GM19351 (cell line): ENCODE data around the gene RPL22.
"Not testable (repeated sequence)": the region's sequence is repeated elsewhere in the genome, so short reads cannot be mapped to it uniquely, and the experiment has no call there.

Source experiments
- ATAC-seq: cut with Tn5 transposase; IDR thresholded peaks from one replicate; pipeline ENCODE4 v1.9.1; 2021; ENCODE audit warnings: mild to moderate bottlenecking, moderate library complexity; ENCODE audit not compliant: unreplicated experiment

The RPL22 gene

DNA sequence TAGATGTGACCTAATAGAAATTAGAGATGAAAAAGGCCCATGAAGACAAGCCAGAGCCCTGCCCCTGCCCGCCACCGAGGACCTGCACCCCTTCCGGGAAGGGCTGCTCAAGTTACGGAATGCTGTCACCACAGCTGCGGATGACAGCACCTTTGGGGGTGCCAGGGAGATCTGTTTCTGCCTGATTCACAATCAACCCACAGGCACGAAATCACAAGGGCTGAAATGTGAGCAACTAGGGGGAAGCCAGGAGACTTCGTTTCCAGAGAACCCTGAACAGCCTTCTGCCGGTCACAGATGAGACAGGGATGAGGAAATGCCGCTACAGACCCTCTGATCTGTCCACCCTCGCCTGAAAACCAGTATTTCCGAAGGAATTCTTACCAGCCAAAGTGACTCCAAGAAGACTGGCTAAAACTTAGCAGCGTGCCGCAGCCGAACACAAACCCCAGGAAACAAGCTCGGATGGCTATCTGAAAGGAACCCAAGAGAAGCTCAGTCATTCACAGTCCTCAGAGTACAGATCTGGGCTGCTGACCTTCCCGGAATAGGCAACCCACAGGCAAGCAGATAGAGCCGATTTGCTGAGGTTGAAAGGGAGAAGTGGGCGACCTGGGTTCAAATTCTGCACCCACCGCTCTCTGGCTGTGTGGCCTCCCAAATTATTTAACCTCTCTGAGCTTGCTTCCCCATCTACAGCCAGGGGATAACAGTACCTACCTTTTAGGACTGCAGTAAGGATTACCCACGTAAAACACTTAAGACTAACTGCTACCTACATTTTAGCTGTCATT lies 35.3 kb upstream of the RPL22 start:
- ATAC-seq: no peak

DNA sequence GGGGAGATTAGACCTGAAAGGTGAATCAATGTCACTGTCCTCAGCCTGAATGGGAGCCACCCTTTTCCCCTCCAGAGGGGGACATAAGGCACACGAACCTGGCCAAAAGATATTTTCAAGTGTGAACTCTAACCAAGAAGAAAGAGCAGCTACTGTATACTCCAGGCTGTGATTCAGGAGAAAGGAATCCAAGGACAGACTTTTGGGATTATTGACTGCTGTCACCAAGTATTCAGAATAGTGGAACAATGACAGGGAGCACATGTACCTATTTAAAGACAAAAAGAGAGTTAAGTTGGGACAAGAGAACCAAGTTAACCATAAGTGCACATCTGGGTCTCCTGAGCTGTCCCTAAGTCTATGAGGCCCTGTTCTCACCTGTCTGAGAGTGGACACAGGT lies 34.0 kb upstream of the RPL22 start:
- no peak for ATAC-seq

DNA sequence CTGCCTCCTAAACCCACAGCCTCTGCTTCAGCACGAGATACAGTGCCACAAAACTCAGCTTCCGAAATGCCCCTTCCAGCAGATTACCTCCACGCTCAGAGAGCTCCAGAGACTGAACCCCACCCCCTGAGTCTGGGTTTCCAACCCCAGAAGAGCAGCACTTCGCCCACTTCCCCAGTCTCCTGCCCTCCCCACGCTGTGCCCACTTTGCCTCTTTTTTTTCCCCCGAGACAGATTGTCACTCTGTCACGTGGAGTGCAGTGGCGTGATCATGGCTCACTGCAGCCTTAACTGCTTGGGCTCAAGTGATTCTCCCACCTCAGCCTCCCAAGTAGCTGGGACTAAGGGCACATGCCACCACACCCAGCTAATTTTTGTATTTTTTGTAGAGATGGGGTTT lies 26.3 kb upstream of the RPL22 start:
- no peak for ATAC-seq

DNA sequence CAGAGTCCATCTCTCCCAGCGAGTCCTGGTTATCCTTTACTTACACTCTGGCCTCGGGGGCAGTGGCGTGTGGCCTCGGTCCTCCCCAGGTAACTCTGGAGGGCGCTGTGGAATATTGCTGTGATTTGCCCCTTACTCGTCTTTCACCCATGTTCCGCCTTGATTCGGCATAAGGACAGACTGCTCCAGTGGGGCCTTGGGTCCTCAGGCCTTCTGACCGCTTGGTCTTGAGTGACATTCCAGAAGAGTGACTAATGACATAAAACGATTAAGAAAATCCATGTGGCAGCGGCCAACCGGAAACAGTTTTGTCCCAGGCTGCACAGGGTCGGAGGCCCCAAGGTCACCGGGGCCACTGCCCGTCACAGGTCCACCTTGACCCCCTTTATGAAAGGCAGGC lies 25.3 kb upstream of the RPL22 start:
- no peak for ATAC-seq

DNA sequence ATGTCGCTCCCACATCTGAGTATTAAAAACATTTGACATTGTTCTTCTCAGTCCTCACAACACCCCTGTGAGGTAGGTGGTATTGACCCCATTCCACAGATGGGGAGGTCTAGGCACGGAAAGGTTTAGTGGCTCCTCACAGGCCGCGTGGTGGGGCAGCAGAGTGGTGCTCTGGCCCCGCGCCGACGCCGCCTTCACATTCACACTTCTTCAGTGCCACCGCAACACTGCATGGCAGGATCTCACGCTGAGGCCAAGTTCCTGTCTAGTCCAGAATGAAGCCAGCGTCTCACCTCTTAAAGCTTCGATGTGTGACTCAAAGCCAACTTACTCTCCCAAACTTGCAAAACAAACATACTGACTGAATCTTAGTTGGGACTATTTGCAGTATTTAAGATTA lies 24.2 kb upstream of the RPL22 start:
- no peak for ATAC-seq

DNA sequence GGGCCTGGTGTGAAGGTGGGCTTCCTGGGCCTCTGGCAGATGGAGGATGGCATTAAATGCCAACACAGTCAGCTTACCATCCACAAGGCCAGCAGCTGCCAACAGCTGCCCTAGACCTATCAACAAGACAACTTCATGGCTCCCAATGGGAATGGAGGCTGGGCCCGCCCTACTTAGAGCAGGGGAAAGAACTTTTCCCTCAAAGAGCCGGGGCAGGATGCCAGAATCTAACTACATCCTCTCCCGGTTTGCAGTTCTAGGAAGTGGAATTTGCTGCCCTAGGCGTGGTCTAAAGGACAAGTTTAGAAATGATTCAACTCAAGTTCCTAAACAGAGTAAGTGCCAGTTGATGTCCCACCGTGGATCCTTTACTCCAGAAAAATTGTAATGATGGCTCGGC lies 23.2 kb upstream of the RPL22 start:
- no peak for ATAC-seq

DNA sequence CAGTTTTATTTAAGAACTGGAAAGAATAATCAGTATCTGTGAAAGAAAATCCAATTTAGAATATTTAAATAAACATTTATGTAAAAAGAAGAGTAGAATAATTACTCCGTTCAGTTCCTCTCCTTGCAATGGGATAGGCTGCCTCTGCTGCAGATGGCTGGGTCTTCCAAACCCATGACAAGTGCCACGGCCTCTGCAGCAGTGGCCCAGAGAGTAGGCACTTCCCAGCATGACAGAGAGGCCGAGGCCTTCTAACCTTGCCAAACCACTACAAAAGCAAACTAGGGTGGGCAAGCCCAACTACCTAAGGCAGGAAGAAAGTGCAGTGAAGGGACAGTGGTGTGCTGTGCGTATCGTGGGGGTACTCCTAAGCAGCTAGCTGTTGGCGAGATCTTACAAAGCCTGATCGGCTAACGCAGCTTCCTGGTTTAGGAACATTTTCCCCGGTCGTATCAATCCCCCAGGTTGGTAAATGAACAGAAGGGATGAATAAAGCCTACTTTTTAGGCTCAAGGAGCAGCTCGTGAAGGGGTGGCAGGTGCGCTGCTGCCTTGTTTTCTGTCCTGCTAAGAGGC lies 21.9 kb upstream of the RPL22 start:
- no peak for ATAC-seq

DNA sequence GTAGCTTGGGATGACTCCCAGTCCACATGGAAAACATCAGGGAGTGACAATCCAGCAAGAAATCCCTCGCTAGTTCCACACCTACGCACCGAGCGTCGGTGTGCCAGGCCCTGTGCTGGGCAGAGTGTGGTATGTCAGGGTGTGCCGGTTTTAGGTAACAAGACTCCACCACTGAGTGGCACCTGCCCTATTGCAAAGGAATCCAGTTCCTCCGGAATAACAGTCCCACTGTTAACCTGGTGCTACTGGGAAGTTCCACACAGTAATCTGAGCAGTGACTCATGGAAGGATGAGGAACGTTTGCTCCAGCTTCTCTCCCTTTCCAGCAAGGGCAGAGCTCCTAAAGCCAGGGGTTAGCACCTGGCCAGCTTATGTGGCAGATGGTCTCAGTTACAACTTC lies 20.8 kb upstream of the RPL22 start:
- ATAC-seq: no peak

DNA sequence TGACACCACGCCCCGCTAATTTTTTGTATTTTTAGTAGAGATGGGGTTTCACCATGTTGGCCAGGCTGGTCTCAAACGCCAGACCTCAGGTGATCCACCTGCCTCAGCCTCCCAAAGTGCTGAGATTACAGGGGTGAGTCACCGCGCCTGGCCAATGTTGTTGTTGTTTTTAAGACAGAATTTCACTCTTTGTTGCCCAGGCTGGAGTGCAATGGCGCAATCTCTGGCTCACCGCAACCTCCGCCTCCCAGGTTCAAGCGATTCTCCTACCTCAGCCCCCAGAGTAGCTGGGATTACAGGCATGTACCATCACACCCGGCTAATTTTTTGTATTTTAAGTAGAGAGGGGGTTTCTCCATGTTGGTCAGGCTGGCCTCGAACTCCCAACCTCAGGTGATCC lies 20.2 kb upstream of the RPL22 start:
- not testable (repeated sequence) for ATAC-seq

DNA sequence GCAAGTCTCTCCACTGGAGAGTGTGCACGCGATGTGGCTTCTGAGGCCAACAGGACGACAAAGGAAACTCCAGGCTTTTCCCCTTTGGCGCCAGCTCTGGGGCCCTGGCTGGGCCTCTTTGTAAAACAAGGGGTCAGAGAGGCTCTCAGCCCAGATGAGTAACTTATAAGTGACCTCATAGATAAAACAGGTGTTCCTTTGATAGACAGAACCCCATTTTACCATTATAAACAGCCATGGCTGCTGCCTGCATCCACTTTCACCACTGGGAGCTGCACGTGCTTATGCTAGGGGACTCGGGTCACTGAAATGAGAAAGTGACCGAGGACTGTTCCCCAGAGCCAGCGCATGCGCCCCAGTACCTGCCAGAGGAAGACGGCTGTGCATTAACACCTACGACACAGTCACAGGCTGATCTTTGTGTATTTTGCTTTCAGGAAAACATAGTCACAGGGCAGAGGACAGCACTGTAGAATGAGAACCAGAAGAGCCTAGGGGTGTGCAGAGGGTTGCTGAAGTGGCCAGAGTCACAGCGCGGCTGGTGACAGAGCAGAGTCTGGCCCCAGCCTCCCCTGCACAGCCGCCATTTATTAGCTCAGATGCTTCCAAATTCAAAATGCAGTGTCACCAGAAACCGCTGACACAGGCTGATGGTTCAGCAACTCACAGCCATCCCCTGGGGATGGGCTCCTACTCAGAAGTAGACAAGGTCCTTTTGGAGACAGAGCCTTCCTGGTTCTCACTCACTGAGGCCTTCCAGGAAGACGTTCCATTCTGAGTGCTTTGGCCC lies 19.2 kb upstream of the RPL22 start:
- ATAC-seq: no peak

DNA sequence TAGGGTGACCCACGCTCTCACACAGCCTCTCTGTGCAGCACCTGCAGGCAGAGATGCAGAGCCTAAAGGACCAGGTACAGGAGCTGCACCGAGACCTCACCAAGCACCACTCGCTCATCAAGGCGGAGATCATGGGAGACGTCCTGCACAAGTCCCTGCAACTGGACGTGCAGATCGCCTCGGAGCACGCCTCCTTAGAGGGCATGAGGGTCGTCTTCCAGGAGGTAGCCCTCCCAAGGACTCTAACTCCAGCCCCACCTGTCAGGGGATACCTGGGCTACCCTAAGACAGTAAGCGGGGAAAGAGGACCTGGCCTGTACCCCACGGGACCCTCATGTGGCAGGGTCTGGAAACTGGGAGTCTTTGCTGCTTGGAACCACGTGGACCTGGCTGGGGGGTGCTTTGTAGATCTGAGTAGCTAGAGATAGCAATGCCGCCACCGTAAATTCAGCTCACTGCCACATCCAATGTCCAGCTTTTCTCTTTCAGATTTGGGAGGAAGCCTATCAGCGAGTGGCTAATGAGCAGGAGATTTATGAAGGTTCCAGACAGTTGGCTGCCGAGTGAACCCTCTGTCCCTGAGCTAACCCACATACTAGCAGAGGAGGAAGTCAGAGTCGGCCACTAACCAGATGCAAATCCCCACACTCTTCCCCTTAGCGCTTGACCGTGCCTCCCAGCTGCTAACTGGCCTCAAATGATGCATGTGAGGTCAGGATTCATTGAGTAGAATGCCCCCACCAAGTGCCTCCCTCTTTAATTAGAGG lies 13.0 kb upstream of the RPL22 start:
- ATAC-seq: peak; percentile 58

DNA sequence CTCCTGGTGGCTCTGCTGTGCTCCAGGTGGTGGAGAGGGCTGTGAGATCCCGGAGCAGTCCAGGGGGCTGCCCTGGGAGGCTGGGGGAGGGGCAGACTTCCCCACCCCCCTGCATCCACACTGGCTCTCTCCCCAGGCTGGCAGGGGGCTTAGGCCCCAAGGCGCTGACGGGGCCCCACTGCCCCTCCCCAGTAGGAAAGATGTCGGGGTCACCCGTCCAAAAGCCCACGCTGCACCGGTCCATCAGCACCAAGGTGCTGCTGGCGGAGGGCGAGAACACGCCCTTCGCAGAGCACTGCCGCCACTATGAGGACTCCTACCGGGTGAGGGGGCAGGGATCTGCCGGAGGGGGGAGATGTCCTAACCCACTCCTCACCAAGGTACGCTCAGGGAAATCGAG lies 12.3 kb upstream of the RPL22 start:
- ATAC-seq: no peak

DNA sequence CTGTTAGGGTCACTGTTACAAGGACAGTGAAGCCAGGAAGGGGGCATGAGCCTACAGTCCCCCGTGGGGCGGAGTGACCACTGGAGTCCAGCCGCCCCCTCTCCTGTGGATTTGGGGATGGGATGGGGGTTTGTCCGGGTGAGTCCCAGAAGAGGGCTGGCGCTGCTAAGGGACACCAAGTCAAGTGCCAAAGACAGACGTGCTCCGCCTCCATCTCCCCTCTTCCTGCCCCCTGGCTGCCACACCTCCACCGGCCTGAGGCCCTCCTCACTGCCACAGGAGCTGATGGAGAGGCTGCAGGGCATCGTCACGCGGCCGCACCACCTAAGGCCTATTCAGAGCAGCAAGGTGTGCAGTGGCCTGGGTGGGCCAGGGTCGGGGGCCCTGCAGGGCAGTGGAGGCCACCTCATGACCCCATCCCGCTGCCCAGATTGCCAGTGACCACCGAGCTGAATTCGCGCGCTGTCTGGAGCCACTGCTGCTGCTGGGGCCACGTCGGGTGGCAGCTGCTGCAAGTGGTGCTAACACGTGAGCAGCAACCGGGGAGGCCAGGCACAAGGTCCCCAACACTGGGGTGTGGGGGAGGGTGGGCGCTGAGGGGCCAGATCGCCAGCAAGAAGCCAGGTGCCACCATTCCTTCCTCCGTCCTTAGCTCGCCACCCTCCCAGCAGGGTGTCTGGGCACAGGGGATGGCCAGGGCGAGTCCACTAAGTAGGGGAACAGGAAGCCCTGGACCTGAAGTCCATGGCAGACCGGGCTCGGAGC lies 11.4 kb upstream of the RPL22 start:
- no peak for ATAC-seq

DNA sequence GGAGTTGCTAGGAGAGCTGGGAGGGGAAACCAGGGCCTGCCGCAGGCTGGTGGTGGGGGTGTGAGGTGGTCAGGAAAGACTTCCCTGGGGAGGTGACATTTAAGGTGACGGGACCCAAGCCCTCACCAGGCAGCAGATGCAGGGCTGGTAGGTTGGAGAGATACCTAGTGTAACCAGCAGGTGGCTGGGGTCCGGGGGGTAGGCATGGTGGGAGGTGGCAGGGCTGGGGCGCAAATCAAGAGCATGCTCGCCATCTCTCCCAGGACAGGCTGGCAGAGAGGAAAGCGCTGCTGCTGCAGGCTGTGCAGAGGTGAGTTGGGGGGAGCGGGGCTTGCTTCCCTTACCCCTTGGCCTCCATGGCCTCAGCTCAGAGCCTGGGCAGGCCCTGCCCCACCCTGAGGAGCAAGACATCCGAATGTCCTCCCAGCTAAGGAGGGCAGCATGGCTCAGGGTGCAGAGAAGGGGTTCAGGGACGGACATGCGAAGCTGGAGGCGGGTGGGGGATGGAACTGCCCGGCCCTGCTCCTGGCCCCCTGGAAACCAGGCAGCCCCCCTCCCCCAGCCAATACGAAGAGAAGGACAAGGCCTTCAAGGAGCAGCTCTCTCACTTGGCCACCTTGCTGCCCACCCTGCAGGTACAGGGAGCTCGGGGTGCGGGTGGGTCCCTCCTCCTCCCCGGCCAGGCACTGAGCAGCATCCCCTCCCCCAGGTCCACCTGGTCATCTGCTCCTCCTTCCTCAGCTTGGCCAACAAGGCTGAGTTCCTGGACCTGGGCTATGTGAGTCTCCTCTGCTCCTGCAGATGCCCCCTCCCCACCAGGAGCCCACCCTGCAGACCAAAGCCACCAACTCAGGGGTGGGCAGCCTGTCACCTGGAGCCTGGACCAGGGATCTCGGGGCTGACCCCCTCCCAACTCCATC lies 10.5 kb upstream of the RPL22 start:
- no peak for ATAC-seq

DNA sequence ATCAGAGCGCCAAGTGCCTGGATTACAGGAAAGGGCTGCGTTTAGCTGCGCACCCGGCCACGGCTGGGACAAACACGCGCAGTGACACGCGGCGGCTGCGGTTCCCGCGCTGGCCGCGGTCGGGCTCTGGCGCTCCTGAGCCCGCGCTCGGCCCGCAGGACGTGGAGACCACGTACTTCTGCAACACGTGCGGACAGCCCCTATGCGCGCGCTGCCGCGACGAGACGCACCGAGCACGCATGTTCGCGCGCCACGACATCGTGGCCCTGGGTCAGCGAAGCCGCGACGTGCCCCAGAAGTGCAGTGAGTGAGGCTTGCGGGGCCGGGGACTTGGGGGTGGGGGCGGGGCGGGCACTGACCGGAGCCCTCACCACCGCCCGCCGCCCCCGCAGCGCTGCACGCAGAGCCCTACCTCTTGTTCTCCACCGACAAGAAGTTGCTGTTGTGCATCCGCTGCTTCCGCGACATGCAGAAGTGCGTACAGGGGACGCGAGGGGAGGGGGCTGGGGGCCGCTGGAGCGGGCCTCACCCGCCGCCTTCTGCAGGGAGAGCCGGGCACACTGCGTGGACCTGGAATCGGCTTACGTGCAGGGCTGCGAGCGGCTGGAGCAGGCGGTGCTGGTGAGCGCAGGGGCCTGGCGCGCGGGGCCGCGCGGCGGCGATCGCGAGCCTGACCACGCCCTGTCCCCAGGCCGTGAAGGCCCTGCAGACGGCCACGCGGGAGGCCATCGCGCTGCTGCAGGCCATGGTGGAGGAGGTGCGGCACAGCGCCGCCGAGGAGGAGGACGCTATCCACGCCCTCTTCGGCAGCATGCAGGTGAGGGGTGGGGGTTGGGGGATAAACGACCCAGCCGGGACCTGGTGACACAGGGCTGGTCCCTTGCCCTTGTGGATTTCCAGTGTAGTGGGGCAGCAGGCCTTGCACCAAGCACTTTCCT lies 9.6 kb upstream of the RPL22 start:
- ATAC-seq: peak; percentile 42

DNA sequence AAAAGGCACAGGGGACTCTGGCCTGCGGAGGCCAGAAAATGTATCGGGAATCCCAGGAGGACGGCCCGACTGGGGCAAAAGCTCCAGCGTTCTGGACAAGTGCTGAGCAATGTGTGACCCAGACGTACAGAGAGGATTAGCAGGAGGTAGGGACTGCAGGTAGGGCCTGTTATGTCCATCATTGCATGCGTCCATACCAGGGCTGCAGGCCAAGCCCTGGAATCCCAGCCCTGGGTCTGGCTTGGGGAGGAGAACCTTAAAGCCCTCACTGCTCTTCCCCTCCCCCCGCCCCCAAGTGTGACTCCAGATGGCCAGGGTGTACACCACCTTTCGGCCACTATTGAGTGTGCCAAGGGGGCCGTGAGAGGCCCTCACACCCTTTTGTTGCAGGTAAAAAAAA lies 8.5 kb upstream of the RPL22 start:
- no peak for ATAC-seq

DNA sequence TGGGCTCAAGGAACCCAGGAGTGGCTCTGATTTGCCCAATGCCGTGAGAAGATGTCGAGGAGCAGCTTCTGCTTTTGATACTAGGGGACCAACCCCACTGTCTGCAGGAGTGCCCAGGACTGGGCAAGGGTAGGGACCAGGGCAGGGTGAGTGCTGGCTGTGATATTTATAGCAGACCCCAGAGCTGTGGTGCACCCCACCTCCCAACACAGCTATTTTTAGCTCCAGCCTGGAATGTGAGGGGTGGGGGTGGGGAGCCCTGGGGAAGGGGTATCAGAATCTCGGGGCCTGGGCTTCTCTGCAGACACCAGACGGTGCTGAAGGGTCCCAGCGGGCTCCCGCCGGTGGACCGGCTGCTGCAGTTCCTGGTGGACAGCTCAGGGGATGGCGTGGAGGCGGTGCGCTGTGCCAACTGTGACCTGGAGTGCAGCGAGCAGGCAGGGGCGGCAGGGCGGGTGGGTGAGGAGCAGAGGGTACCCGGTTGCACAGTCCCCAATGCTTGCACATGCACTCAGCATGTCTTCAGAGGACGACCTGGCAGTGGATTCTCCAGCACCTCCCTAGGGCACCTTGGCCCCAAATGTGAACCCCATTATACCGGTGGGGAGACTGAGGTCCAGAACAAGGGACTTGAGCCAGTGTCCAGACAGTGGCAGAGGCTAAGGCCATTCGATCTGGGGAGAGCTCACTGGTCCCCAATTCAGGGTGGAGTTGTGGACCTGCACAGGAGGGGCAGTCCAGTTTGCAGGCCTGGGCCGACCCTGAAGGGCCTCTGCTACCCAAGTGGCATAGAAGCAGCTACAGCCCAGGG lies 7.9 kb upstream of the RPL22 start:
- ATAC-seq: no peak

DNA sequence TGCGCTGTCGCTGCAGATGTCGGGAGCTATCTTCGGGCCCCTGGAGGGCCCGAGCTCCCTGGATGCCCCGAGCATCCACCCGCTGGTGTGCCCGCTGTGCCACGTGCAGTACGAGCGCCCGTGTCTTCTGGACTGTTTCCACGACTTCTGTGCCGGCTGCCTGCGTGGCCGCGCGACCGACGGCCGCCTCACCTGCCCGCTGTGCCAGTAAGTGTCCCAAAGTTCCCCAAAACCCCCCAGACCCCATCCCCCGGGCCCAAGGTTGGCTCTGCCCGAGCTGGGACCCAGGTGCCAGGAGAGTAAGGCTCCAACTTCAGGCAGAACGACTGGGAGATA lies 7.1 kb upstream of the RPL22 start:
- ATAC-seq: no peak
